GM12874 (cell line): Measurements from ENCODE around the gene SORBS2.

Source experiments
- TF ChIP-seq, protein P1 (sequence below): IDR thresholded peaks from 2 replicates; pipeline ENCODE4 v1.5.1; 2011; ENCODE audit warnings: low read depth, mild to moderate bottlenecking, control low read depth, low read length, moderate library complexity; ENCODE audit not compliant: insufficient read depth

SORBS2 gene

DNA sequence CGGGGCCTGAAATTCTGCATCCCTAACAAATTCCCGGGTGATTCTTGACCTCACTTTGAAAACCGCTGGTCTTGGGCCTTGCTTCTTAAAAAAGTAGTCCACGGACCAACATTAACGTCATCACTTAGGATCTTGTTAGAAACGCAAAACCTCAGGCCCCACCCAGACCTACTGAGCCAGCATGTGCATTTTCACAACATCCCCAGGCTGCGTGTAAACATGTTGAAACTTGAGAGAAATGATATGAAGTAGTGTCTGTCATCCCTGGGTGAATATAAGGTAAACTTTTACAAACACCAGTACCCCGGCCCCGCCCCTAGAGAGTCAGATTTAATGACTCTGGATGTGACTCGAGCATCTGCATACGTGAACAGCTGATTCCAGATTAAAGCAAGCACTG lies 33.7 kb downstream of the SORBS2 start:
- TF ChIP-seq, protein P1, sequence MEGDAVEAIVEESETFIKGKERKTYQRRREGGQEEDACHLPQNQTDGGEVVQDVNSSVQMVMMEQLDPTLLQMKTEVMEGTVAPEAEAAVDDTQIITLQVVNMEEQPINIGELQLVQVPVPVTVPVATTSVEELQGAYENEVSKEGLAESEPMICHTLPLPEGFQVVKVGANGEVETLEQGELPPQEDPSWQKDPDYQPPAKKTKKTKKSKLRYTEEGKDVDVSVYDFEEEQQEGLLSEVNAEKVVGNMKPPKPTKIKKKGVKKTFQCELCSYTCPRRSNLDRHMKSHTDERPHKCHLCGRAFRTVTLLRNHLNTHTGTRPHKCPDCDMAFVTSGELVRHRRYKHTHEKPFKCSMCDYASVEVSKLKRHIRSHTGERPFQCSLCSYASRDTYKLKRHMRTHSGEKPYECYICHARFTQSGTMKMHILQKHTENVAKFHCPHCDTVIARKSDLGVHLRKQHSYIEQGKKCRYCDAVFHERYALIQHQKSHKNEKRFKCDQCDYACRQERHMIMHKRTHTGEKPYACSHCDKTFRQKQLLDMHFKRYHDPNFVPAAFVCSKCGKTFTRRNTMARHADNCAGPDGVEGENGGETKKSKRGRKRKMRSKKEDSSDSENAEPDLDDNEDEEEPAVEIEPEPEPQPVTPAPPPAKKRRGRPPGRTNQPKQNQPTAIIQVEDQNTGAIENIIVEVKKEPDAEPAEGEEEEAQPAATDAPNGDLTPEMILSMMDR, result no peak

DNA sequence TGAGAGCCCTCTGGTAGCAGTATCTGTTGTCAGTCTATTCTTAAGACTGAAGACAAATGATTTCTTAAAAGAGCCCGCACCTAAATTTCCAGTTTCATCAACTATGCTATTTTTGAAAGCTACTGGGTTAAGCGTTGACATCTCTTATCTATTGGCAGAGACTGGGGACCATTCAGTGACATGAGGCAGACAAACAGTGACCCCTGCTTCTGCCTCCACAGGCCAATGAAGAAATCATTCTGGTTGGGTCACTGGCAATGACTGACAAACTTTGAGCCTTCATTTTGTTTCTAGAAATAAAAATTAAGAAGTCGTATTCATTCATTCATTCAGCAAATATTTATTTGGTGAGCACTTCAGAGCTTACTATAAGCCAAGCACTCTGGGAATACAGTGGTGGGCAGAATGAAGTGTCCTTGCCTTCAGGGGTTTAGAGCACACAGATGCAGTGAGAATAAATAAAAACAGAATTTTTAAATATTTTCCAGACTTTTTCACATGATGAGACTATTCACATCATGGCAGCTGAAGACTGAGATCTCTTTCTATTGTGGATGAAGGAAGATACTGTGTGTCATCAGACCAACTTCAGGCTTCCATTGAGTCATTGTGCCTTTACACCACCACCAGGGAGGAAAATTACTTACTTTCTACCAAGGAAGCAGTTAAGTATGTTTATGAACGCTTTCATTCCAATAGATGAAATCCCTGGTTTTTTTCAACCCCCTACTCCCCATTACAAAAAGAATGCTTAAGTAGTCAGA lies 36.0 kb downstream of the SORBS2 start:
- TF ChIP-seq, protein P1, result no peak

DNA sequence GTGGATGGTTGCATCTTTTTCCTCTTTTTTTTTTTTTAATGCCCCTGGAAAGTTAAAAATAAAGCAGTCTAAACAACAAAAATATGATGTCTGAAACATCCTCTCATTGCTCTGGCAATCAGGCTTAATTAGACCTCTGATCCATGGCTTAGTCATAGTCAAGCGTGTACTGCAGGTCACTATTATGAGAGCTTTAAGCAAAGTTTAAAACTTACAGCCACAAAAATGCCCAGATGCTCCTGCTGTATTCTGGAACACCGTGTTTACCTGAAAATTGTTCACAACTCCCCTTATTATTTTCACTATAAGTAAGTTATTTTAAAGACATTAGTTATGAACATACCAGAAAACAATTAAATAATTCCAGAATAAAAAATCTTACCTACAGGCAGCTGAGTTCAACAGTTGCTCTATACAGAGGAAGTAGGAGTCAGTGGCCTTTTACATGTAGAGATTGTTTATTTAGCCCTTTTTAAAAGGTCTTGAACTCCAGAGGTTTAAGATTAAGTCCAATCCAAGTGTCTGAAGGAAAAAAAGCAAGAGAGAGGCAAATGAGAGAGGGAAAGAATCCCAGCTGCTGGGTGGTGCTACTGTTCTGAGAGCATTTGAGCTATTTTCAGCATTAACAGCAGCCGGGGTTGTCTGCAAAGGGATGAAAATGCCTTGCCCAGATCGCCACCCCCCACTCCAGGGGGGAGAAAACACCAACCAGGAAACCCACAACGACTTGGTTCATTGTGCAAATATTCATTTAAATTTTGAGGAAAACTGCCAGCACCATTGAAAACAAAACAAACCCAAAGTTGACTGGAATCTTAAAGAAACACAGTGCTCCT lies 36.9 kb downstream of the SORBS2 start:
- TF ChIP-seq, protein P1, result no peak

DNA sequence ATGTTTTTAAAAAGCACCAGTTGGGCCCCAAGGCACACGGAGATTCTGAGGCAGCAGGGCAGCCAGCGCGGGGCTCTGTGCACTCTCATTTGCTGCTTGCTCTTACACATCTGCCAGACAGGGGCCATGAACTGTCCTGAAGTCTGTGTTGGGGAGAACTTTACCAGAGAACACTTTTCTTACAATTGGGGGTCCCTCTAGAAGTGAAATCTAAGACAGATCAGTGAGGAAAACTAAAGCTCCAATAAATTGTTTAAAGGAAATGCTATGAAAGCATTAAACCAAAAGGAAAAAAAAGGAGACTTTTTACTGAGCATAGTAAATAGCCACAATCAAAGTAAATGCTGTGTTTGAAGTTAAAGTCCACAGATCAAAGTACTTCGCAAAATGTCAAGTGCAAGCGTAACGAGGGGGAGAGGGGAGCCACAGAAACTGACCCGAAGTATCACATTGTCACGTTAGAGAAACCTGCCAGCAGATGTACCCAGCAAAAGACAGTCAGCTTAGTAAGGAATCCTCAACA lies 37.8 kb downstream of the SORBS2 start:
- TF ChIP-seq, protein P1, result no peak

DNA sequence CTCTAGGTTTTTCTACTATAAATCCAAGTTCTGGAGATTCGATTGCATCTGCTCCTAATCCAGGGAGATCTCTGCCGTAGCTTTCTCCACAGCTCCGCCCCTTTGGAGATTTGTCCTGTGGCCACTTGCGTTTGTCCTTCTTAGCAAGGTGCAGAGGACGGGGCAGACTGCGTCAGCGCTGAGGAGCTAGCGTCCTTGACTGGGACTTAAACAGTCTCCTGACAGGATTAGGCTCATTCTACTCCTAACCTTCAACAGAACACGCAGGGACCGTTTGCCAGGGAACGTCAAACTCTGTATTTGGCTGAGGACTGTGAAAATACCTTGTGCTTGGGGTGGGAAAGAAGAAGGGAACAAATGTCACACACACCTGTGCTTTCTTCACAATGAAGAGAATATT lies 38.6 kb downstream of the SORBS2 start:
- TF ChIP-seq, protein P1, result no peak

DNA sequence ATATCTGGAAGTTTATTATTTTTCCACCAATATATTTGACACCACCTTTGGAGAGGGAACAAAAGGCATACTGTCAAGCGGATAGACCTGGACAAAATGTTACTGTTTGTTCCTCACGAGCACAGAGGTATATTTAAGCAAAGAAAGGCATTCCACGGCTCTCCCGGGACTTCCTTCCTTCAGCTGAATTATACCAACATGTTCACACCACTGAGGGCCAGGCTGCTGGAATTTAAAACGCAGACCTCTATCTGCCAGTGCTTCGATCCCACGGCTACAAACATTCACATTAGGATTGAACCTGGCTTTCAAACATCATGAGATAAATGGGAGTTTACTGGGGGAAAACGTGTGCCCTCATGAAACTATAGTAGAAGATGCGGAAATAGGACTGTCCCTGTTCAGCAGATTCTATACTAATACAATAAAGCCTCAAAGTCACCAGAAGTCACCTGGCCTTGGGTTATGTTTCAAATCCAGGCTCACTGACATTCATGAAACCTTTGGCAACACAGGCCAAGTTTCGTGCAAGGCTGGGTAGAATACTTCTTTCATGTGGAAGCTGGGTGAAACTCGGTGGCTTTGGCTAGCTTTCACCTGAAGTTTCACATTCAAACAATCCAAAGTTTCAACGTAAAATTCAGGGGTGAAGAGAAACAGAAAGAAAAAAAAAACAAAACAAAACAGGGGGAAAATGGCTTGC lies 39.5 kb downstream of the SORBS2 start:
- TF ChIP-seq, protein P1, result no peak
